ENCODE data around the gene EPS15. TPM values are rescaled to one million over a fixed set of nuclear protein-coding genes. Genes with fewer than 3 reads are reported as not detected.

The EPS15 gene
- total RNA-seq, 1 experiment from 2014 or later = 54.4 TPM

DNA sequence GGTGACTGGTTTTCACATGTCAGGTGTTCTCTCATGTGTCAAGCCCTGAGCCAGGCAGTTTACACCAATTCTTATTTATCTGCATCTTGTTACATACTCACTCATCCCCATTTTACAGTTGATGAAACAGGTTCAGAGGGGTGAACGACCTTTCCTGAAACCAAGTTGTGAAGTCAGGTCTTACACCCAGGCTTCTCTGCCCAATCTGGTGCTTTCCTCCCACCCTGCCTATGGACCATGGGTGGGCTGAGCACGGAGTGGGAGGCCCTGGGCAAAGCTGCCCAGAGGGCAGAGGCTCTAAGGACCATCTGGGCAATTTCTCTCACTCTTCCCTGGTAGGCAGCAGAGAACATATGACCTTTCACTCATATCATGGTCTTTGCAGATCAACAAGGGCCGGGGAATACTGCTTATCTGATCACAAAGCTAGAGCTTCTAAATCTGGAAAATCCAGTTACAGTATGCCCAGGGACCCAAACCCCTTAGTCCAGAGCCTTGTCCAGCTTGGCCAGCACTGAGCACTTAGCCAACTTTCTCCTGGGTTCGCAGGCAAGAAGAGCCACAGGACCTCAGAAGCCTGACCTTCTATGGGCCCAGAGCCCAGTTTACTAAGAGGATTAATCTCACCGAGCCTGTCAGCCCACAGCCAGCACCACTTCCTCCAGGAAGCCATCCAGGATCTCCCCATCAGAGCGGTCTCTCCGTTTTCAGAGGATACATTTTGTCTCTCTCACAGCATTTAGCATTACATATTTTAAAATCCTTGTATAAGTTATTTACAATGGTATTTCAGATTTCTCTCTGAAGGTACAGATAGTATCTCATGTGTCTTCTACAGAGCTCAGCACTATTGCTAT lies 172.8 kb downstream of the EPS15 start:
- Histone ChIP-seq H3K27ac (ENCODE audit: low read length) (no peak overlapping the region), H3K9me3 (ENCODE audit: control insufficient read depth, insufficient read depth, low read depth, low read length) (no peaks in the 10 kb centered on the region), H3K4me3 (ENCODE audit: low read depth in 2 of 2, low read length in 2 of 2) (no peak overlapping the region), H3K36me3 (ENCODE audit: control insufficient read depth, insufficient read depth, low read length) (no peaks in the 10 kb centered on the region), H3K27me3 (ENCODE audit: control insufficient read depth, insufficient read depth, low read length) (no peaks in the 10 kb centered on the region; the same call in 1 of the 2 replicates), H3K4me1 (ENCODE audit: control insufficient read depth, insufficient read depth, low read length) (no peaks in the 10 kb centered on the region)
- TF ChIP-seq, protein P1, sequence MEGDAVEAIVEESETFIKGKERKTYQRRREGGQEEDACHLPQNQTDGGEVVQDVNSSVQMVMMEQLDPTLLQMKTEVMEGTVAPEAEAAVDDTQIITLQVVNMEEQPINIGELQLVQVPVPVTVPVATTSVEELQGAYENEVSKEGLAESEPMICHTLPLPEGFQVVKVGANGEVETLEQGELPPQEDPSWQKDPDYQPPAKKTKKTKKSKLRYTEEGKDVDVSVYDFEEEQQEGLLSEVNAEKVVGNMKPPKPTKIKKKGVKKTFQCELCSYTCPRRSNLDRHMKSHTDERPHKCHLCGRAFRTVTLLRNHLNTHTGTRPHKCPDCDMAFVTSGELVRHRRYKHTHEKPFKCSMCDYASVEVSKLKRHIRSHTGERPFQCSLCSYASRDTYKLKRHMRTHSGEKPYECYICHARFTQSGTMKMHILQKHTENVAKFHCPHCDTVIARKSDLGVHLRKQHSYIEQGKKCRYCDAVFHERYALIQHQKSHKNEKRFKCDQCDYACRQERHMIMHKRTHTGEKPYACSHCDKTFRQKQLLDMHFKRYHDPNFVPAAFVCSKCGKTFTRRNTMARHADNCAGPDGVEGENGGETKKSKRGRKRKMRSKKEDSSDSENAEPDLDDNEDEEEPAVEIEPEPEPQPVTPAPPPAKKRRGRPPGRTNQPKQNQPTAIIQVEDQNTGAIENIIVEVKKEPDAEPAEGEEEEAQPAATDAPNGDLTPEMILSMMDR (IDR thresholded peaks at IDR 0.05) = no peak
- no peak for TF ChIP-seq POLR2AphosphoS5 (IDR thresholded peaks at IDR 0.05; ENCODE audit: low read depth, low read length)
- no peak for TF ChIP-seq SIN3A (IDR thresholded peaks at IDR 0.05; ENCODE audit: borderline replicate concordance, insufficient read depth, low read depth, low read length)
- TF ChIP-seq, protein P2, sequence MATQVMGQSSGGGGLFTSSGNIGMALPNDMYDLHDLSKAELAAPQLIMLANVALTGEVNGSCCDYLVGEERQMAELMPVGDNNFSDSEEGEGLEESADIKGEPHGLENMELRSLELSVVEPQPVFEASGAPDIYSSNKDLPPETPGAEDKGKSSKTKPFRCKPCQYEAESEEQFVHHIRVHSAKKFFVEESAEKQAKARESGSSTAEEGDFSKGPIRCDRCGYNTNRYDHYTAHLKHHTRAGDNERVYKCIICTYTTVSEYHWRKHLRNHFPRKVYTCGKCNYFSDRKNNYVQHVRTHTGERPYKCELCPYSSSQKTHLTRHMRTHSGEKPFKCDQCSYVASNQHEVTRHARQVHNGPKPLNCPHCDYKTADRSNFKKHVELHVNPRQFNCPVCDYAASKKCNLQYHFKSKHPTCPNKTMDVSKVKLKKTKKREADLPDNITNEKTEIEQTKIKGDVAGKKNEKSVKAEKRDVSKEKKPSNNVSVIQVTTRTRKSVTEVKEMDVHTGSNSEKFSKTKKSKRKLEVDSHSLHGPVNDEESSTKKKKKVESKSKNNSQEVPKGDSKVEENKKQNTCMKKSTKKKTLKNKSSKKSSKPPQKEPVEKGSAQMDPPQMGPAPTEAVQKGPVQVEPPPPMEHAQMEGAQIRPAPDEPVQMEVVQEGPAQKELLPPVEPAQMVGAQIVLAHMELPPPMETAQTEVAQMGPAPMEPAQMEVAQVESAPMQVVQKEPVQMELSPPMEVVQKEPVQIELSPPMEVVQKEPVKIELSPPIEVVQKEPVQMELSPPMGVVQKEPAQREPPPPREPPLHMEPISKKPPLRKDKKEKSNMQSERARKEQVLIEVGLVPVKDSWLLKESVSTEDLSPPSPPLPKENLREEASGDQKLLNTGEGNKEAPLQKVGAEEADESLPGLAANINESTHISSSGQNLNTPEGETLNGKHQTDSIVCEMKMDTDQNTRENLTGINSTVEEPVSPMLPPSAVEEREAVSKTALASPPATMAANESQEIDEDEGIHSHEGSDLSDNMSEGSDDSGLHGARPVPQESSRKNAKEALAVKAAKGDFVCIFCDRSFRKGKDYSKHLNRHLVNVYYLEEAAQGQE (IDR thresholded peaks at IDR 0.05; ENCODE audit: insufficient read depth in 1 of 2, low read depth in 2 of 2, low read length in 1 of 2) = no peak
- no peak for TF ChIP-seq TCF7L2 (IDR thresholded peaks at IDR 0.05; ENCODE audit: low read depth, low read length)
- no peak for DNase-seq (ENCODE audit: low read depth, low spot score)
- no peak for ATAC-seq
- no TSS peak for BruUV-seq (replicated peaks)
- intact Hi-C loops (cut with micrococcal nuclease; ENCODE audit: unreplicated experiment) = no loop called here
- ChIA-PET CTCF (no interaction called here), POLR2A (interaction anchor here (0.8 kb wide), 1 partner anchor 105 kb away, joined by 3 read pairs; no protein-coding TSS in a partner anchor)
- in situ Hi-C loops (cut with HindIII; ENCODE audit: low pct_unique_long_range_greater_than_20kb, low sequenced_read_pairs) = no loop called here

DNA sequence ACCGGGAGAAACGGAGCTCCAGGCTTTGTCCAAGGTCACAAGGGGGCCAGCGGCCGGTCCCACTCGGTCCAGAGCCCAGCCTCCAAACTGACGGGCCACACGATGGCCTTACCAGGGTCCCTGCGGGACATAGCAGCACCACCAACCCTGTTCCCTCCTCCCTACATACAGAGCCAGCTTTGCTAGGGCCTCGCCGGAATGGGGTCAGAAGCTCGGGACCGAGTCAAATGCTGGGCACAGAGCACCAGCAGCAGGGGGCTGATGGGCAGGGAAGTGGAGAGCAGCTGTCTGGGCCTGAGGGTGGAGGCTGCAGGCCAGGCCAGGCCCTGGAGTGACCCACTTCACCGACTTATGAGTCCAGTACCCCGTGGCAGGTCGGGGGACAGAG lies 173.8 kb downstream of the EPS15 start:
- Histone ChIP-seq H3K27me3 (ENCODE audit: control insufficient read depth, insufficient read depth, low read length) (no peaks in the 10 kb centered on the region; the same call in 1 of the 2 replicates), H3K27ac (ENCODE audit: low read length) (no peak overlapping the region), H3K4me1 (ENCODE audit: control insufficient read depth, insufficient read depth, low read length) (no peaks in the 10 kb centered on the region), H3K4me3 (ENCODE audit: low read depth in 2 of 2, low read length in 2 of 2) (peak overlapping the region; percentile 29 to 38; a peak in 3 of 4 replicates), H3K9me3 (ENCODE audit: control insufficient read depth, insufficient read depth, low read depth, low read length) (no peaks in the 10 kb centered on the region), H3K36me3 (ENCODE audit: control insufficient read depth, insufficient read depth, low read length) (no peaks in the 10 kb centered on the region)
- DNase-seq (ENCODE audit: low read depth, low spot score) (no peak), ATAC-seq (peak; percentile 30; the same call in 1 of the 2 replicates)
- no peak for TF ChIP-seq POLR2AphosphoS5 (IDR thresholded peaks at IDR 0.05; ENCODE audit: low read depth, low read length)
- no peak for TF ChIP-seq SIN3A (IDR thresholded peaks at IDR 0.05; ENCODE audit: borderline replicate concordance, insufficient read depth, low read depth, low read length)
- no peak for TF ChIP-seq TCF7L2 (IDR thresholded peaks at IDR 0.05; ENCODE audit: low read depth, low read length)
- TF ChIP-seq, protein P2 (IDR thresholded peaks at IDR 0.05; ENCODE audit: insufficient read depth in 1 of 2, low read depth in 2 of 2, low read length in 1 of 2) = no peak
- TF ChIP-seq, protein P1 (IDR thresholded peaks at IDR 0.05) = no peak
- intact Hi-C loops (cut with micrococcal nuclease; ENCODE audit: unreplicated experiment) (no loop called here), in situ Hi-C loops (cut with HindIII; ENCODE audit: low pct_unique_long_range_greater_than_20kb, low sequenced_read_pairs) (no loop called here)
- BruUV-seq (replicated peaks) = no TSS peak
- POLR2A ChIA-PET = interaction anchor here (0.8 kb wide), 1 partner anchor 106 kb away, joined by 3 read pairs; no protein-coding TSS in a partner anchor
- CTCF ChIA-PET = no interaction called here

Data from Panc1 (cell line).